ENCODE data around the gene AKAP13.
"Not testable (repeated sequence)": the region's sequence is repeated elsewhere in the genome, so short reads cannot be mapped to it uniquely, and the experiment has no call there.

AKAP13 gene

GRCh38 chr15:85348048-85348766 is 32.2 kb upstream of the AKAP13 start:
- DNase-seq = not testable (repeated sequence)

GRCh38 chr15:85349062-85349461 is 31.3 kb upstream of the AKAP13 start:
- DNase-seq = not testable (repeated sequence)

- no peak for DNase-seq
Measured at GRCh38 chr15:85350395-85350794, 30.0 kb upstream of the AKAP13 start.

GRCh38 chr15:85351501-85351900 is 28.9 kb upstream of the AKAP13 start:
- not testable (repeated sequence) for DNase-seq

- no peak for DNase-seq
Measured at GRCh38 chr15:85351965-85352364, 28.4 kb upstream of the AKAP13 start.

- no peak for DNase-seq
Measured at GRCh38 chr15:85353516-85353915, 26.9 kb upstream of the AKAP13 start.

- no peak for DNase-seq
Measured at GRCh38 chr15:85354461-85354860, 25.9 kb upstream of the AKAP13 start.

GRCh38 chr15:85354948-85355347 is 25.5 kb upstream of the AKAP13 start:
- DNase-seq = no peak

GRCh38 chr15:85356276-85356675 is 24.1 kb upstream of the AKAP13 start:
- DNase-seq = no peak

GRCh38 chr15:85361323-85361722 is 19.1 kb upstream of the AKAP13 start:
- DNase-seq = no peak

- DNase-seq = no peak
Measured at GRCh38 chr15:85362436-85363081, 17.8 kb upstream of the AKAP13 start.

- no peak for DNase-seq
Measured at GRCh38 chr15:85365980-85366379, 14.4 kb upstream of the AKAP13 start.

- DNase-seq = no peak
Measured at GRCh38 chr15:85367741-85368140, 12.7 kb upstream of the AKAP13 start.

- no peak for DNase-seq
Measured at GRCh38 chr15:85374831-85375230, 5.6 kb upstream of the AKAP13 start.

GRCh38 chr15:85377269-85377668 is 3.1 kb upstream of the AKAP13 start:
- DNase-seq = no peak

- DNase-seq = no peak
Measured at GRCh38 chr15:85377986-85378385, 2.4 kb upstream of the AKAP13 start.

GRCh38 chr15:85379403-85380131 is 836 bp upstream of the AKAP13 start:
- peak; percentile 7 for DNase-seq

- no peak for DNase-seq
Measured at GRCh38 chr15:85380812-85381642, 624 bp downstream of the AKAP13 start.

- no peak for DNase-seq
Measured at GRCh38 chr15:85381850-85382751, 1.7 kb downstream of the AKAP13 start.

- no peak for DNase-seq
Measured at GRCh38 chr15:85382942-85383341, 2.5 kb downstream of the AKAP13 start.

GRCh38 chr15:85383470-85384148 is 3.2 kb downstream of the AKAP13 start:
- no peak for DNase-seq

Measured in SHP77 treated with DMSO at 0.1 percent for 48 hours (cell line).